Measurements from ENCODE around the gene UBXN2A. TPM values are rescaled to one million over a fixed set of nuclear protein-coding genes. Genes with fewer than 3 reads are reported as not detected.

The UBXN2A gene
- total RNA-seq, 1 donor from 2014 or later = 14.1 TPM

GRCh38 chr2:24045511-24046508 lies 105.5 kb downstream of the UBXN2A start:
- Histone ChIP-seq H3K27me3 (ENCODE audit: low read depth) (no peaks in the 10 kb centered on the region), H3K9me3 (no peaks in the 10 kb centered on the region), H3K4me3 (peak overlapping the region; percentile 77), H3K36me3 (no peaks in the 10 kb centered on the region), H3K27ac (no peak overlapping the region), H3K4me1 (peaks cover 30% of the 10 kb centered on the region)
- TF ChIP-seq, protein P1, sequence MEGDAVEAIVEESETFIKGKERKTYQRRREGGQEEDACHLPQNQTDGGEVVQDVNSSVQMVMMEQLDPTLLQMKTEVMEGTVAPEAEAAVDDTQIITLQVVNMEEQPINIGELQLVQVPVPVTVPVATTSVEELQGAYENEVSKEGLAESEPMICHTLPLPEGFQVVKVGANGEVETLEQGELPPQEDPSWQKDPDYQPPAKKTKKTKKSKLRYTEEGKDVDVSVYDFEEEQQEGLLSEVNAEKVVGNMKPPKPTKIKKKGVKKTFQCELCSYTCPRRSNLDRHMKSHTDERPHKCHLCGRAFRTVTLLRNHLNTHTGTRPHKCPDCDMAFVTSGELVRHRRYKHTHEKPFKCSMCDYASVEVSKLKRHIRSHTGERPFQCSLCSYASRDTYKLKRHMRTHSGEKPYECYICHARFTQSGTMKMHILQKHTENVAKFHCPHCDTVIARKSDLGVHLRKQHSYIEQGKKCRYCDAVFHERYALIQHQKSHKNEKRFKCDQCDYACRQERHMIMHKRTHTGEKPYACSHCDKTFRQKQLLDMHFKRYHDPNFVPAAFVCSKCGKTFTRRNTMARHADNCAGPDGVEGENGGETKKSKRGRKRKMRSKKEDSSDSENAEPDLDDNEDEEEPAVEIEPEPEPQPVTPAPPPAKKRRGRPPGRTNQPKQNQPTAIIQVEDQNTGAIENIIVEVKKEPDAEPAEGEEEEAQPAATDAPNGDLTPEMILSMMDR (IDR thresholded peaks at IDR 0.05) = no peak
- DNase-seq (no peak), ATAC-seq (no peak)
- intact Hi-C loops (cut with DNase I) = no loop called here

GRCh38 chr2:24046599-24046929 lies 106.3 kb downstream of the UBXN2A start:
- ATAC-seq = no peak
- peaks cover 30% of the 10 kb centered on the region for H3K4me1 ChIP-seq
- TF ChIP-seq, protein P1 (IDR thresholded peaks at IDR 0.05) = no peak
- no peaks in the 10 kb centered on the region for H3K9me3 ChIP-seq
- H3K27me3 ChIP-seq (ENCODE audit: low read depth) = no peaks in the 10 kb centered on the region
- intact Hi-C loops (cut with DNase I) = no loop called here
- no peak for DNase-seq
- peak overlapping the region; percentile 77 for H3K4me3 ChIP-seq
- H3K27ac ChIP-seq = peak overlapping the region; percentile 56
- H3K36me3 ChIP-seq = no peaks in the 10 kb centered on the region

- peak within 1 kb of the TSS; percentile 77 for H3K4me3 ChIP-seq
- no peaks in the 10 kb centered on the region for H3K9me3 ChIP-seq
- intact Hi-C loops (cut with DNase I) = no loop called here
- ATAC-seq = peak; percentile 98 to 99
- H3K27ac ChIP-seq = peak within 1 kb of the TSS; percentile 56
- no peaks in the 10 kb centered on the region for H3K27me3 ChIP-seq (ENCODE audit: low read depth)
- H3K36me3 ChIP-seq = no peaks in the 10 kb centered on the region
- peaks cover 30% of the 10 kb centered on the region for H3K4me1 ChIP-seq
- peak; percentile 97 for DNase-seq
- TF ChIP-seq, protein P1 (IDR thresholded peaks at IDR 0.05) = no peak
Observed at GRCh38 chr2:24046930-24047702, 106.9 kb downstream of the UBXN2A start, which contains the start of gene WDCP. Gene WDCP, minus strand, starts transcription at chr2:24047391. Its CDS starts 7,897 bp downstream, at chr2:24039494.

DNA sequence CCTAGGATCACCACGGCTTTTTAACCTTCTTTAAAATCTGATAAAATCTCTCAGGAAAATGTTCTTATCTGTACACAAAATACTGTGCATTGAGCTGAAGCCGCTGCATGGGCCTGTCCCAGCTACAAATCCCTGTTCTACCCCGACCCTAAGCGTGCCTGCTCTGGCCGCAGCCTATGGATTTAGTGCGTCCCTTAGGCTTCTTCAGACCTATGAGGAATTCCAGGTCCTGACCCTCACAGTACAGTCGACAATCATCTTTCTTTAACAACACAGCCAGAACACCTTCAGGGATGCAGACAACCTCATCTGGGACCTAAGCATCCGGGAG lies 107.4 kb downstream of the UBXN2A start:
- H3K4me1 ChIP-seq = peaks cover 30% of the 10 kb centered on the region
- DNase-seq (no peak), ATAC-seq (no peak)
- no peaks in the 10 kb centered on the region for H3K36me3 ChIP-seq
- intact Hi-C loops (cut with DNase I) = no loop called here
- H3K27me3 ChIP-seq (ENCODE audit: low read depth) = no peaks in the 10 kb centered on the region
- TF ChIP-seq, protein P1 (IDR thresholded peaks at IDR 0.05) = no peak
- H3K27ac ChIP-seq = peak overlapping the region; percentile 39
- H3K4me3 ChIP-seq = peak overlapping the region; percentile 77
- no peaks in the 10 kb centered on the region for H3K9me3 ChIP-seq

DNA sequence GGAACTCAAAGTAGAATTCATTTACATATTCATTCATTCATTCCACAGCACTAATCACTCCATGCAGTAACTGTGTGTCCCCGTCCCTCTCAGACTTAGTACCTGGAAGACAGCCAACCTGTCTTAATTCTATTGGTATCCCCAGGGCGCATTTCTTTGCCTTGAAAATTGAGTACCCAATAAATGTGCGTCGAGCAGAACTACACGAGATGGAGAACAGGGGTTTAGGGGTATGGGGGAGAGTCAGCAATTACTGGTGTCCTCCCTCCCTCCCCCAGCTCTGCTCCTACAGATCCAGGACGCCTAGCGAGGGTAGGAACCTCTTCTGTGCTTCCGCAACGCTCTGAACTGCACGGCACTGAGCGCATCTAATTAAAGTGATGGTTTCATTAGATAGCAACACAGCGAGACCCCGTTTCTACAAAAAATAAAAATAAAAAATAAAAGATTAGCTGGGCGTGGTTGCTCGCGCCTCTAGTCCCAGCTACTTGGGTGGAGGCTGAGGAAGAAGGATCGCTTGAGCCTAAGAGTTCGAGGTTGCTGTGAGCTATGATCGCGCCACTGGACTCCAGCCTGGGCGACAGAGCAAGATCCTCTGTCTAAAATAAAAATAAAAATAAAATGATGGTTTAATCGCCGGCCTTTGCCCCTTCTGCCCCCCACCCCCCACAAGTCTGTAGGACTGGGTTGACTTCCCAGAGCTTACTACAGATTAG lies 108.7 kb downstream of the UBXN2A start:
- Histone ChIP-seq H3K27ac (no peak overlapping the region), H3K36me3 (no peaks in the 10 kb centered on the region), H3K27me3 (ENCODE audit: low read depth) (no peaks in the 10 kb centered on the region), H3K9me3 (no peaks in the 10 kb centered on the region), H3K4me3 (peak overlapping the region; percentile 82), H3K4me1 (peaks cover 30% of the 10 kb centered on the region)
- ATAC-seq (no peak), DNase-seq (no peak)
- intact Hi-C loops (cut with DNase I) = no loop called here
- TF ChIP-seq, protein P1 (IDR thresholded peaks at IDR 0.05) = no peak
